Activated CD4-positive, alpha-beta T cell treated with anti-CD3 and anti-CD28 coated beads for 1 hour (primary cell): ENCODE results near the gene DKKL1.
"Not testable (repeated sequence)": the region's sequence is repeated elsewhere in the genome, so short reads cannot be mapped to it uniquely, and the experiment has no call there.

Experiments used
- DNase-seq: peaks from one replicate; pipeline ENCODE4 v3.0.0-alpha.2; 2020

The DKKL1 gene

DNA sequence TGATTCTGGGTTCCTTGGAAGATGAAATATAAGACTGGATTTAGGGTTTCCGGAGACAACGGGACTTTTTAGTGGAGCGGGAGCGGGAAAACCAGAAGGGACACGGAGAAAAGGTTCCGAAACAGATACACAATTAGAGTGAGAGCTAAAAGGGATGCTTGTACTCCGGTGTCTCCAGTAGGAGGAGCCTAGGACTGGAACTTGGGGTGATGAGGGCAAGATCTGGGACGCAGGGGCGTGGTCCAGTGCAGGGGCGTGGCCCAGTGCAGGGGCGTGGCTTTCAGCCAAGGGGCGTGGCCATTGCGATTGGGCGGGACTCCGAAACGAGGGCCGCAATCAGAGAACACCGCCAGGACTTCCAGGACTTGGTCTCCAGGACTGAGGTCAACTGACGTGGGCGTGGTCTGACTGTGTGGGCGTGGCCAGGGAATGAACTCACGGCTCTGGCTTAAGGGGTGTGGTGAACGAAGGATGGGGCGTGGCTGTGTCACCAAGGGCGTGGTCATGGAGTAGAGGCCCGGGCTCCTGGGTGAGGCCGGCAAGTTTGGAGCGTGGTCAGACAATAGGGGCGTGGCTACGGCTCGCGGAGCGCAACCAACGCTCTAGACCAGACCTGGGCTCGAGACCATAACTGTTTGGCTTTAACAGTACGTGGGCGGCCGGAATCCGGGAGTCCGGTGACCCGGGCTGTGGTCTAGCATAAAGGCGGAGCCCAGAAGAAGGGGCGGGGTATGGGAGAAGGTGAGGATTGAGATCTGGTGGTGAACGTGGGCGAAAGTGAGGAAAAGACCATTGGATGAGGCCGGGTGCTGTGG, at the start of gene DKKL1:
TSS of gene DKKL1 (plus strand) at position 610 of the 815 bp plus-strand sequence. CDS start at position 732, 122 bp downstream.
- peak; percentile 36 for DNase-seq

DNA sequence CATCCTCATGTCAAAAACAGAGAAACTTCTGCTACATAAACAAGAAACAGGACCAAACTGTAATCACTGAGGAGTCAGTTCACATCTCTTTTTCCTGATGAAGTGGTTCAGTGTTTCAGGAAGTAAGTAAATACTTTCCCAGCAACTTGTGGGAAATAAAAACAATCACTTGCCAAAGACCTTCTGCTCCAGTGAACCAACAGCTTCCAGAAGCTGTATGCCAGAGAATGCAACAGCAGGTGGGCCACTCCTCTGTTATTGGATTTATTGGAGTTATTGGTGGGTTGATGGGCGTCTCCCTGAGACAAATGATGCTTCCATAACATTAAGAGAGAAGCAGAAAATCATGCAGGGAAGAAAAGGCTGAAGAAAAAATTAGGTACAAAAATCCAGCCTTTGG, 48.6 kb upstream of the DKKL1 start:
- no peak for DNase-seq

DNA sequence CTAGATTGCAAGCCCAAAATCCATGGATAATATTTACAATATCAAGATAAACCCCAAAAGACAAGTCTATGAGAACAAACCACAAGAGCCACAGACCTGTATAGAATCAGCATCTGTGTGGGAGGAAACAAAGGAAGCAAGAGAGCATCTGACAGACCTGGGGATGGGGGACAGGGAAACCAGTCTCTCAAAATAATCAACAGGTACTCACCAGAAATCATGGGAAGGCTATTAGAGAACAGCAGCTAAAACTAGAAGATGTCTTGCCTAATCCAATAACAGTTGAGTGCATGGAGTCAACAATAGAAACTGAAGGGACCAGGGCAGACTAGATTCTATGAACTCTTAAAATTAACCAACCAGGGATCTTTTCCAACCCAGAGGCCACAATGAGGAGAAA, 47.4 kb upstream of the DKKL1 start:
- no peak for DNase-seq

DNA sequence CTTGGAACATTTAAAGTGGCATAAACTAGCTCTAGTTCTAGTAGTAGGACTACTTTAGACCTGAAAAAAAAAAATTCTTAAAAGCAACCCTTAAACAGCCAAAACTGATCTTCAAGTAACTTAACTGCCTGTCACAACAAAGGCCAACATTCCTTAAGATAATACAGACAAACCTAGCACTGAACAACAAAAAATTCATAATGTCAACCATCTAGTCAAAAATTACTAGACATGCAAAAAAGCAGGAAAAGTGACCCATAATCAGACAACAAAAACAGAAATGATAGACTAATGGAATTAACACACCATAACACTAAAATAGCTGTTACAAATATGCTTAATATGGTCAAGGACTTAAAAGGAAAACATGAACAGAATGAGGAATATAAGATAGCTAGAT, 45.4 kb upstream of the DKKL1 start:
- DNase-seq: no peak

DNA sequence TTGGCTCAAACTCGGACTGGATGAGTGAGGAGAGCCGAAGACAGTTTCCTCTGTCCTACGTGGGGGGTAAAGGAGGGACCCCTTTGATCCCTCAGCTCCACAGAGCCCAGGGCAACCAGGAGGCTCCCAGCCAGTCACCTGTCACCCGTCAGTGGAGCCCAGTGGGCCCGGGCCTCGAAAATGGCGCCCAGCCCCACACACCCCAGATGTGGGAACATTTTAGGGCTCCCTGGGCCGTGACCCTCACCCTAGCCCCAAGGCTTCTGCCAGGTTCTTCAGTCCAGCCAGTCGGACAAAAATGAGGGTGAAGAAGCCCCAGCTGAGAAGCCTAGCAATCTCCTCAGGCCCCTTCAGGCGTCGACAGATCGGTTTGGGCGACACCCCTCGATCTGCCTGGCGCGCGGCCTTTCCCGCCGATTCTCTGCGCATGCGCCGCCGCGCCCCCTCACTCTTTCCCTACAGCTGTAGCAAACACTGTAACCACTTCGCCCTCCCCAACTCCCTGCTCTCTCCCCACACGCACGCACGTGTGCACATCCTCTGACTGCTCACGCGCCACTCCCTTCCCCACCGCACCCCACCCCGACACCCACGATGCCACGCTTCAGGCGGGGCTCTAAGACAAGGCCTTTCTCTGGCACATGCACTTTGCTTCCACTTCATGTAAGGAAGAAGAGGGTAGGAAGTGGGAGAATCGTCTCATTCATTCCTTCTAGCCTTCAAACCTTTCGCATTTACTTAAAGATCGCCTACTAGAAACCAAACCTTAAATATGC, 38.7 kb upstream of the DKKL1 start, which contains the start of gene SLC6A16:
TSS of gene SLC6A16 (minus strand) at position 391 of the 776 bp plus-strand sequence. CDS start 13,844 bp downstream, outside the sequence.
- no peak for DNase-seq

DNA sequence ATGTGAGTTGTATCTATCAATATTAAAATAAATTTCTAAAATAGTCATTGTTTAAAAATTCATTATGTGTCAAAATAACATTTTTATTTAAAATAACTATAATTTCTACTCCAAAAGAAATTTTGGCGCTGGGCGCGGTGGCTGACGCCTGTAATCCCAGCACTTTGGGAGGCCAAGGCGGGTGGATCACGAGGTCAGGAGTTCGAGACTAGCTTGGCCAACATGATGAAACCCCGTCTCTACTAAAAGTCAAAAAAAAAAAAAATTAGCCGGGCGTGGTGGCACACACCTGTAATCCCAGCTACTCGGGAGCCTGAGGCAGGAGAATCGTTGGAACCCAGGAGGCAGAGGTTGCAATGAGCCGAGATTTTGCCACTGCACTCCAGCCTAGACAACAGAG, 37.9 kb upstream of the DKKL1 start:
- DNase-seq: not testable (repeated sequence)

DNA sequence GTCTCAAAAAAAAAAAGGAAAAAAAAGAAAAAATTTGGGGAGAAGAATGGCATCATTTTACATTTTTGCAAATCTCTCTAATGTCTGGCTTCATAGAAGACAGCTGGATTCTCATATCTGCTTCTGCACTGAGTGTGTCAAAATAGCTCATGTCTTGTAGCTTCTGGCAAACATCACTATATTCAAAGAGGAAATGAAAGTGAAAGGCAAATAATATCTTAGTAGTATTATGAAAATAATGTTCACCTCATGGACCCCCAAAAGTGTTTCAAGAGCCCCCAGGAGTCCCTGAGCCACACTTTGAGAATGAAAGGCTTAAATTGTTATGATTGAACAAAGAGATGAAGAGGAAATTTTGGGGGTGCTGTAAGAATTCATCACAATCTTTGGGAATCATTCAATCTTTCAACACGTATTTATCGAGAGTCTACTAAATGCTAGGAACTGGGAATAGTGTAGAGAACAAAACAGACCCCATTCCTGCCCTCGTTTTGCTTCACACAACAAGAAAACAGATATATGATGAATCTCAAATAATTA, 37.4 kb upstream of the DKKL1 start:
- no peak for DNase-seq

DNA sequence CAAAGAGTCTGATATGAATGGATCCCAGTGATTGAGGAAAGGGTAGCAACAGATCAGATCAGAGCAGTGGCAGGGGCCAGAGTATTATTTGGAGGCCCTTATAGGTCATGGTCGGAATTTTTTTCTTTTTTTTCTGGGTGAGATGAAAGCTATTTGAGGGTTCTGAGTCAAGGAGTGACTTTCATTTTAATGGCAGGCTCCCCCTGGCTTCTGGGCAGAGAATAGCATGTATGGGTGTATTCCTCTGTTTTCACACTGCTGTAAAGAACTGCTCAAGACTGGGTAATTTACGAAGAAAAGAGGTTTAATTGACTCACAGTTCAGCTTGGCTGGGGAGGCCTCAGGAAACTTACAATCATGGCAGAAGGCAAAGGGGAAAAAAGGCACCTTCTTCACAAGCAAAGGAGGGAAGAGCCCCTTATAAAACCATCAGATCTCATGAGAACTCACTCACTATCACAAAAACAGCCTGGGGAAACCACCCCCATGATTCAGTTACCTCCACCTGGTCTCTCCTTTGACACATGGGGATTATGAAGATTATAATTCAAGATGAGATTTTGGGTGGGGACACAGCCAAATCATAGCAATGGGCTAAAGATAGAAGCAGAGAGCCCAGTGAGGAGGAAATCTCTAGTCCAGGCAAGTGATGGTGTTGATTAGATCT, 35.7 kb upstream of the DKKL1 start:
- no peak for DNase-seq

DNA sequence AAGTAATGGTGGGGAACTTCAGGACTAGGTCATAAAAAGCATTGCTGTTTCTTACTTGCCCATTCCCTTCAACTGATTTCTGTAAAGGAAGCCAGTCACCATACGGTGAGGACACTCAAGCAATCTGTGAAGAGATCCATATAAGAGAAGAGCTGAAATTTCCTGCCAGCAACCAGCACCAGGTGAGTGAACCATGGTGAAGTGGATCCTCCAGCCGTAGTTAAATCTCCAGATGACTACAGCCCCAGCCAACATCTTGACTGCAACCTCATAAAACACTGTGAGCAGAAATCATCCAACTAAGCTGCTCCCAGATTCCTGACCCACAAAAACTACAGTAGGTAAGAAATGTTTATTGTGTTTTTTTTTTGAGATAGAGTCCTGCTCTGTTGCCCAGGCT, 34.9 kb upstream of the DKKL1 start:
- no peak for DNase-seq

DNA sequence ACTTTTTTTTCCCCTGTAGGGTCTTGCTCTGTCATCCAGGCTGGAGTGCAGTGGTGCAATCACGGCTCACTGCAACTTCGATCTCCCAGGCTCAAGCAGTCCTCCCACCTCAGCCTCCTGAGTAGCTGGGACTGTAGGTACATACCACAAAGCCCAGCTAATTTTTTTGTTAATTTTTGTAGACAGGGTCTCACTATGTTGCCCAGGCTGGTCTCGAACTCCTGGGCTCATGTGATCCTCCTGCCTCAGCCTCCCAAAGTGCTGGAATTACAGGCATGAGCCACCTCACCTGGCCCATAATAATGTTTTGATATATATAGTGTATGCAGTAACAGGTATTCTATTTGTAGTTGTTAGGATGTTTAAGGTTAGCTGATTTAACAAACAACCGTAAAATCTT, 32.5 kb upstream of the DKKL1 start:
- DNase-seq: not testable (repeated sequence)

DNA sequence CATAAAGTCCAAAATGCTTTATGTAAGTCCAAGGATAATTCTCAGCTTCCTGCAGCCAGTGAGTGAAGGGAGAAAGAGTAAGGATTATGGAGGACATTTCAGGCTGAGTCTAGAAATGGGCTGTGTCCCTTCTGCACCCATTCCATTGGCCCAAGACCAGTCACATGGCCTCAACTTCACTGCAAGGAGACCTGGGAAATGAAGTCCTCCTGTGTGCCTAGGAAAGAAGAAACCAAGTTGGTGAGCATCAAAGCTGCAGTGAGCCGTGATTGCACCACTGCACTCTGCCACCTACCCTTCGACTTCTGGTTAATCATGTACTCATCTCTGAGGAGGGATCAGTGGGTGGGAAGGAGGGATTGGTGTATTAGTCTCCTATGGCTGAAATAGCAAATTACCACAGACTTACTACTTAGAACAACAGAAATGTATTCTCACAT, 32.0 kb upstream of the DKKL1 start:
- peak; percentile 44 for DNase-seq

DNA sequence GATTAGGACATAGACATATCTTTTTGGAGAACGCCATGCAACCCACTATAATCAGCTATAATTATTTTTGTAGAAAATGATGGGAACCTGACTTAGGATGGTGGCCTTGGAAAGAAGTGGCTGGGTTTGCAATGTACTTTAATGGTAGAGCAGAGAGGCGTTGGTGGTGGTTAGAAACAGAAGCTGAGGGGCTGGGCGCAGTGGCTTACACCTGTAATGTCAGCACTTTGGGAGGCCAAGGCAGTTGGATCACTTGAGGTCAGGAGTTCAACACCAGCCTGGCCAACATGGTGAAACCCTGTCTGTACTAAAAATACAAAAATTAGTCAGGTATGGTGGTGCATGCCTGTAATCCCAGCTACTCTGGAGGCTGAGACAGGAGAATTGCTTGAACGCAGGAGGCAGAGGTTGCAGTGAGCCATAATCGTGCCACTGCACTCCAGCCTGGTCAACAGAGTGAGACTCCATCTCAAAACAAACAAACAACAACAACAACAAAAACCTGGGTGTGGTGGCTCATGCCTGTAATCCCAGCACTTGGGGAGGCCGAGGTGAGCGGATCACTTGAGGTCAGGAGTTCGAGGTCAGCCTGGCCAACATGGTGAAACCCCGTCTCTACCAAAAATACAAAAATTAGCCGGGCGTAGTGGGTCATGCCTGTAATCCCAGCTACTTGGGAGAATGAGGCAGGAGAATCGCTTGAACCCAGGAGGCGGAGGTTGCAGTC, 30.8 kb upstream of the DKKL1 start:
- not testable (repeated sequence) for DNase-seq

DNA sequence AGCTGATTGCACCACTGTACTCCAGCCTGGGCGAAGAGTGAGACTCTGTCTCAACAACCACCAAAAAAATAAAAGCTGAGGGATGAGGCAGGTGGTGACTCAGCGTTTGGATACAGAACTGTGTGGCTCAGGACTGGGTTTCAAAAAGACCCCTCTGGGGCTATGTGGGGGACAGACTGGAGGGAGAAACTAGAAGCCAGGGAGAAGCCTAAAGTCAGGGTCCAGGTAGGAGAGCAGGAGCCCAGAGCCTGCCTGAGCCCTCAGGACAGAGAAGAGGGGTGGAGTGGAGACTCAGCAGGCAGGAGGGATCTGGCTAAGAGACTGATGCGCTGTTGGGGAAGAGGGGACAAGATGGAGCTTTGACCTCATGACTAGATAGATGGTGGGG, 30.3 kb upstream of the DKKL1 start:
- DNase-seq: no peak

DNA sequence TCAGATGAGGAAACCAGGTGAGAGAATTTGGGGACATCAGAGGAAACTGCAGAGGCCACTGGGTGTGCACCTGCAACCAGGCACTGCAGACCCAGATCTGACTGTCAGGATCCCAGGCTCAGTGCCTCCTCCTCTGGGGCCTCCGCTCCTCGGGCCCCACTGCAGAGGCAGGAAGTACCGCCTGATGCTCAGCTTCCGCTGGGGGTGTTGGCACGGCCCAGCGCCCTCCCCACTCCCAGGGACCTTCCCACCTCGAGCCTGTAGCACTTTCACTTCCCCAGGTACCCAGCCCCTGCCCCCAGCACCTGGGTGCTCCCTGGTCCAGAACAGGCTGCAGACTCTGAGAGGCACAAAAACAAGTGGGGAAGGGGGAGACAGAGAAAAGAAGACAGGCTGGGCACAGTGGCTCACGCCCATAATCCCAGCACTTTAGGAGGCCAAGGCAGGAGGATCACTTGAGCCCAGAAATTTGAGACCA, 29.8 kb upstream of the DKKL1 start:
- peak; percentile 56 for DNase-seq

DNA sequence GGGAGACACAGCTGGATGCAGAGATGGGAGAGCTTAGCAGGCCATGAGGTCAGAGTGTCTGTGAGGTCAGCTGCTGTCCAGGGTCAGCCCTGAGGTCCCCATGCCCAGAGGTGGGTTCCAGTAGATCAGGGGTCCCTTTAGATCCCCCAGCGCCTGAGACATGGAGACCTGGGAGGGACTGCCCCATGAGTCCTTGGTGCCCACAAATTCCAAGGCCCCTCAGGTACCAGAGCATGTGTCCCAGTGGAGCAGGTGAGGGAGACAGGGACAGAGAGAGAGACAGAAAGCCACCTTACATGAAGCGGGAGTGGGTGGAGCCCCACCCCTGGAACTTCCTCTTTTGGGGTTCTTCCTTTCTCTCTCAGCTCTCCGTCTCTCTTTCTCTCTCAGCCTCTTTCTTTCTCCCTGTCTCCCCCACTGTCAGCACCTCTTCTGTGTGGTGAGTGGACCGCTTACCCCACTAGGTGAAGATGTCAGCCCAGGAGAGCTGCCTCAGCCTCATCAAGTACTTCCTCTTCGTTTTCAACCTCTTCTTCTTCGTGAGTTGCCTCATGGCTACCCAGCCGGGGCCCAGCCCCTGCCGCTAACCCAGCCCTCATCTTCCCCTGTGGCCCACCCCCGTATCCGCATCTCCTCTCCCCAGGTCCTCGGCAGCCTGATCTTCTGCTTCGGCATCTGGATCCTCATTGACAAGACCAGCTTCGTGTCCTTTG, 28.4 kb upstream of the DKKL1 start, which contains the start of gene CD37:
TSS of gene CD37 (plus strand) at position 336 of the 713 bp plus-strand sequence. CDS start at position 471, 135 bp downstream.
- peak; percentile 38 for DNase-seq

DNA sequence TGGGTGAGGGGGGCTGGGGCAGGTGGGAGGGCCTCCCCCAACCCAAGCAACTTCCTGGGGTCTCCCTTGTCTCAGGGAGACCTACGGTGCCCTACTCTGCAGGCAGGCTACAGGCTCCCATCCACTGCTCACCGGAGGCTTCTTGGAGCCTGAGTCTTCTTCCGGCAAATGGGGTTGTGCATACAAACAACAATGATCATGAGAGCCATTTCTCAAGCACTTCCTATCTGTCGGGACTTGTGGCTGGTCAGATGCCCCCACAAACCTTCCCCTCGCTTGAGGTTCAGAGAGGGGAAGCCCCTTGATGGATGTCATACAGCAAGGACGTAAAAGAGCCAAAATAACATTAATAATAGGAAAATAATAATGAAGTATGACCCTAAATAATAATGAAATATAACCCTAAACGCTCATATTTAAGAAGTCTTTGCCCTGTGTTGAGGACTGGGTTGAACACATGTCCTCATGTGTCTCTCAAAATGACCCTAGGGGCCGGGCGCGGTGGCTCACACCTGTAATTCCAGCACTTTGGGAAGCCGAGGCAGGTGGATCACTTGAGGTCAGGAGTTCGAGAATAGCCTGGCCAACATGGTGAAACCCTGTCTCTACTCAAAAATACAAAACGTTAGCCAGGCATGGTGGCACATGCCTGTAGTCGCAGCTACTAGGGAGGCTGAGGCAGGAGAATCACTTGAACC, 27.7 kb upstream of the DKKL1 start:
- DNase-seq: no peak

DNA sequence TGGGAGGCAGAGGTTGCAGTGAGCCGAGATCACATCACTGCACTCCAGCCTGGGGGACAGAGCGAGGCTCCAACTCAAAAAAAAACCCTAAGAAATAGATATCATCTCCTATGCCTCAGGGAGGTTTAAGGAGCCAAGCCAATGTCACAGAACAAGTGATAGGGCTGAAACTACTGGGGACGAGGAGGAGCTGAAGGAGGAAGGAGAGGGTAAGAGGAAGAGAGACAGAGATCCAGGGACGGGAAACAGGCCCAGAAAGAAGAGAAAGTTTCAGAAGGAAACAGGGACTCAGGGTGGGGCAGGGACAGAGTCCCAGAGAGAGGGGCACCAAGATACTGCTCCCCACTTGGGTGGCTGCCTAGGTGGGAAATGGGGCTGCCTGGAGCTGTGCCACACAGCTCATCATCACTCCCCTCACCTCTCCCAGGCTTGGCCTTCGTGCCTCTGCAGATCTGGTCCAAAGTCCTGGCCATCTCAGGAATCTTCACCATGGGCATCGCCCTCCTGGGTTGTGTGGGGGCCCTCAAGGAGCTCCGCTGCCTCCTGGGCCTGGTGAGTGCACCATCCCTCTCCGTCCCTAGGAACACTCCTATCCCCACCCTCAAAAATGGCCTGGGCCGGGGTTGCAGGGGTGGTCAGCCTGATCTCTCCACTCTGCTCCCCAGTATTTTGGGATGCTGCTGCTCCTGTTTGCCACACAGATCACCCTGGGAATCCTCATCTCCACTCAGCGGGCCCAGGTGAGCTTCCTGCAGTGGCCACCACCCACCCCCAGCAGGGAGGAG, 27.0 kb upstream of the DKKL1 start:
- DNase-seq: no peak

DNA sequence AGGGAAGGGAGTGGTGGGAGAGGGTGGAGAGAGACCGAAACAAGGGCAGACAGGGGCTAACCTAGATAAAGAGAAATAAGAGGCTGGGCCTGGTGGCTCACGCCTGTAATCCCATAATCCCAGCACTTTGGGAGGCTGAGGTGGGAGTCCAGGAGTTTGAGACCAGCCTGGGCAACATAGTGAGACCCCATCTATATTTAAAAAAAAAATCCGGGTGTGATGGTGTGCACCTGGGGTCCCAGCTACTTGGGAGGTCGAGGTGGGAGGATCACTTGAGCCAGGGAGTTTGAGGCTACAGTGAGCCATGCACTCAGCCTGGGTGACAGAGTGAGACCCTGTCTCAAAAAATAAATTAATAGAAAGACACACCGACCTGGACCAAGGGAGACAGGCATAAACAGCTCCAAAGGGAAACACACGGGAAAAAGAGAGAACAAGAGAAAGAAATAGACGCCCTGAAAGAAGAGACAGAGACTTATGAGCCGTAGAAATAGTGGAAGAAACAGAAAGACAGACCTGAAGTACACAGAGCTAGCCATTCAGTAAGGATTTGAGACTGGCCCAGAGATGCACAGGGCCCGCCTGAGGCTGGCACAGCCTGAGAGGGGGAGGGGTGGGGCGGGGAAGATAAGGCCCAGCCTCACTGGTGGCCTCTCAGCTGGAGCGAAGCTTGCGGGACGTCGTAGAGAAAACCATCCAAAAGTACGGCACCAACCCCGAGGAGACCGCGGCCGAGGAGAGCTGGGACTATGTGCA, 26.2 kb upstream of the DKKL1 start:
- DNase-seq: no peak

DNA sequence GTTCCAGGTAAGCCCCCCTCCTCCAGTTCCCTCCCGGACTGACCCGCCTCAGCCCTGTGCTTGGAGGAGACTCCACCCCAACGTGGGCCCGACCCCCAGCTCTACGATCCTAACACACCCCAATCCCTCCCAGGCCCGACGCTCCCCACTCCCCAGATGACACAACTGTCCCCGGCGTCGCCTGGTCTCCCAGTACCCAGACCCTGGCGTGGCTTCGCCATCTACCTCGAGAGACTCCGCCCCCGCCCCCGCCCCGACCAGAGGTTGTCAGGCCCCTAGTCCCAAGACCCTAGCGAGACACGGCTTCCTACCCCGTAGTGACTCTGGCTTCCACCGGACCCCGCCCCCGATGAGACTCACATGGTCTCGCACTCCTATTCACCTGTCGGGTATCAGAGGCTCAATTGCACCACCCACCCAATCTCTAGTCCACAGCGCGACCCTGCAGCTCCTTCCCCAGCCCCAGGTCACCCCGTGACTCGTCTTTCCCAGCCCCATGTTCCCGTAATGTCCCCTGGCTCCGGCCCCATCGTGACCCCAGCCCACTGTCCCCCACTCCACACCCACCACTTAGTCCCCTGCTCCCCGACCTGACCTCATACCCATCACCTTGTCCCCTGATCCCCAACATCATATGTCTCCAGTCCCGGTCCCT, 25.5 kb upstream of the DKKL1 start:
- no peak for DNase-seq
